ENCODE results near the gene SLF2.

SLF2 gene

GRCh38 chr10:100985336-100985735, 72.6 kb downstream of the SLF2 start:
- Histone ChIP-seq H3K4me1 (ENCODE audit: control insufficient read depth in 1 of 2, insufficient read depth in 2 of 2, low read length in 2 of 2) (peaks cover 28 to 31% of the 10 kb centered on the region in 2 donors), H3K9ac (ENCODE audit: low read depth in 1 of 2, low read length in 2 of 2) (no peak overlapping the region), H3K9me3 (ENCODE audit: control insufficient read depth in 1 of 2, low read length in 2 of 2) (no peaks in the 10 kb centered on the region), H3K36me3 (ENCODE audit: control insufficient read depth in 1 of 2, insufficient read depth in 2 of 2, low read length in 2 of 2) (peaks cover 17 to 43% of the 10 kb centered on the region in 2 donors), H3K27me3 (ENCODE audit: control insufficient read depth in 1 of 2, insufficient read depth in 2 of 2, low read length in 2 of 2) (no peaks in the 10 kb centered on the region), H3K27ac (ENCODE audit: low read depth, low read length) (no peak overlapping the region), H3K4me3 (ENCODE audit: low read depth in 1 of 2, low read length in 2 of 2) (no peak overlapping the region)

DNA sequence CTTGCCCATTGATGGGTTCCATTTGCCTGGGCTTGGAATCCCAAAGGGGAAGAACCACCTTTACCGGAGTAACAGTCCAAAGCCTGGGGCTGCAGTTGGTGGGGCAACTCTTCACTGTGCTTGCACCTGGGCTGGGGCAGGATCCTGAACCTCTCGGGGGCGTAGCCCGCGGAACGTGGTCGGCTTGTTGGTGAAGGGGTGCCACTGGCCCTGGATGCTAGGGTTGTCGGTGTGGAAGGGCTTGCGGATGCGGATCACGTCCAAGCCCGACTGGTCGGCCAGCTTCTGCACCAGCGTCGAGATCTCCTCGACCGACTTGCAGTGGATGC, 73.8 kb downstream of the SLF2 start:
- Histone ChIP-seq H3K27me3 (ENCODE audit: control insufficient read depth in 1 of 2, insufficient read depth in 2 of 2, low read length in 2 of 2) (no peaks in the 10 kb centered on the region), H3K27ac (ENCODE audit: low read depth, low read length) (no peak overlapping the region), H3K4me1 (ENCODE audit: control insufficient read depth in 1 of 2, insufficient read depth in 2 of 2, low read length in 2 of 2) (peaks cover 28 to 31% of the 10 kb centered on the region in 2 donors), H3K9ac (ENCODE audit: low read depth in 1 of 2, low read length in 2 of 2) (peak overlapping the region; percentile 79 to 85), H3K4me3 (ENCODE audit: low read depth in 1 of 2, low read length in 2 of 2) (peak overlapping the region; percentile 92 to 94), H3K9me3 (ENCODE audit: control insufficient read depth in 1 of 2, low read length in 2 of 2) (no peaks in the 10 kb centered on the region), H3K36me3 (ENCODE audit: control insufficient read depth in 1 of 2, insufficient read depth in 2 of 2, low read length in 2 of 2) (peaks cover 14 to 42% of the 10 kb centered on the region in 2 donors)

GRCh38 chr10:100986952-100987684, 74.4 kb downstream of the SLF2 start, which contains the start of the genes MRPL43 and TWNK:
Gene MRPL43 (minus strand): TSS chr10:100987497. CDS start chr10:100987443, 54 bp downstream.
Gene TWNK (plus strand): TSS chr10:100987543. CDS start chr10:100988211, 668 bp downstream.
- H3K9me3 ChIP-seq (ENCODE audit: control insufficient read depth in 1 of 2, low read length in 2 of 2), result no peaks in the 10 kb centered on the region
- no peaks in the 10 kb centered on the region for H3K27me3 ChIP-seq (ENCODE audit: control insufficient read depth in 1 of 2, insufficient read depth in 2 of 2, low read length in 2 of 2)
- peak within 1 kb of the TSS; percentile 53 for H3K27ac ChIP-seq (ENCODE audit: low read depth, low read length)
- H3K4me3 ChIP-seq (ENCODE audit: low read depth in 1 of 2, low read length in 2 of 2), result peak within 1 kb of the TSS; percentile 92 to 94
- peak within 1 kb of the TSS; percentile 79 to 85 for H3K9ac ChIP-seq (ENCODE audit: low read depth in 1 of 2, low read length in 2 of 2)
- H3K4me1 ChIP-seq (ENCODE audit: control insufficient read depth in 1 of 2, insufficient read depth in 2 of 2, low read length in 2 of 2), result peaks cover 28 to 31% of the 10 kb centered on the region in 2 donors
- peaks cover 13 to 38% of the 10 kb centered on the region in 2 donors for H3K36me3 ChIP-seq (ENCODE audit: control insufficient read depth in 1 of 2, insufficient read depth in 2 of 2, low read length in 2 of 2)

- H3K9ac ChIP-seq (ENCODE audit: low read depth in 1 of 2, low read length in 2 of 2), result peak overlapping the region; percentile 48 to 85
- H3K36me3 ChIP-seq (ENCODE audit: control insufficient read depth in 1 of 2, insufficient read depth in 2 of 2, low read length in 2 of 2), result peaks cover 13 to 33% of the 10 kb centered on the region in 2 donors
- H3K4me1 ChIP-seq (ENCODE audit: control insufficient read depth in 1 of 2, insufficient read depth in 2 of 2, low read length in 2 of 2), result peaks cover 28 to 31% of the 10 kb centered on the region in 2 donors
Measured at GRCh38 chr10:100987685-100988049, 74.9 kb downstream of the SLF2 start.

DNA sequence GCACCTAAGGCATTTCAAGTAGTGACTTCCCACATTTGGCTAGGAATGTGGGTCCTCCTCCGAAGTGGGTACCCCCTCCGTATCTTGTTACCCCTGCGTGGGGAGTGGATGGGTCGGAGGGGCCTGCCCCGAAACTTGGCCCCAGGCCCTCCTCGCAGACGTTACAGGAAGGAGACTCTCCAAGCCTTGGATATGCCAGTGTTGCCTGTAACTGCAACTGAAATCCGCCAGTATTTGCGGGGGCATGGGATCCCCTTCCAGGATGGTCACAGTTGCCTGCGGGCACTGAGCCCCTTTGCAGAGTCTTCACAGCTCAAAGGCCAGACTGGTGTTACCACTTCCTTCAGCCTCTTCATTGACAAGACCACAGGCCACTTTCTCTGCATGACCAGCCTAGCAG, 75.4 kb downstream of the SLF2 start:
- H3K36me3 ChIP-seq (ENCODE audit: control insufficient read depth in 1 of 2, insufficient read depth in 2 of 2, low read length in 2 of 2), result peaks cover 15 to 32% of the 10 kb centered on the region in 2 donors
- H3K4me3 ChIP-seq (ENCODE audit: low read depth in 1 of 2, low read length in 2 of 2), result peak overlapping the region; percentile 92 to 94
- peaks cover 28 to 31% of the 10 kb centered on the region in 2 donors for H3K4me1 ChIP-seq (ENCODE audit: control insufficient read depth in 1 of 2, insufficient read depth in 2 of 2, low read length in 2 of 2)
- no peaks in the 10 kb centered on the region for H3K27me3 ChIP-seq (ENCODE audit: control insufficient read depth in 1 of 2, insufficient read depth in 2 of 2, low read length in 2 of 2)
- H3K9ac ChIP-seq (ENCODE audit: low read depth in 1 of 2, low read length in 2 of 2), result peak overlapping the region; percentile 48 to 85
- no peaks in the 10 kb centered on the region for H3K9me3 ChIP-seq (ENCODE audit: control insufficient read depth in 1 of 2, low read length in 2 of 2)
- H3K27ac ChIP-seq (ENCODE audit: low read depth, low read length), result no peak overlapping the region

More at GRCh38 chr10:100987685-100988049, 74.9 kb downstream of the SLF2 start:
- H3K4me3 ChIP-seq (ENCODE audit: low read depth in 1 of 2, low read length in 2 of 2), result peak overlapping the region; percentile 92 to 94
- H3K9me3 ChIP-seq (ENCODE audit: control insufficient read depth in 1 of 2, low read length in 2 of 2), result no peaks in the 10 kb centered on the region
- no peaks in the 10 kb centered on the region for H3K27me3 ChIP-seq (ENCODE audit: control insufficient read depth in 1 of 2, insufficient read depth in 2 of 2, low read length in 2 of 2)
- H3K27ac ChIP-seq (ENCODE audit: low read depth, low read length), result no peak overlapping the region

- peaks cover 18 to 33% of the 10 kb centered on the region in 2 donors for H3K36me3 ChIP-seq (ENCODE audit: control insufficient read depth in 1 of 2, insufficient read depth in 2 of 2, low read length in 2 of 2)
- no peaks in the 10 kb centered on the region for H3K27me3 ChIP-seq (ENCODE audit: control insufficient read depth in 1 of 2, insufficient read depth in 2 of 2, low read length in 2 of 2)
- peaks cover 28 to 31% of the 10 kb centered on the region in 2 donors for H3K4me1 ChIP-seq (ENCODE audit: control insufficient read depth in 1 of 2, insufficient read depth in 2 of 2, low read length in 2 of 2)
- no peaks in the 10 kb centered on the region for H3K9me3 ChIP-seq (ENCODE audit: control insufficient read depth in 1 of 2, low read length in 2 of 2)
- no peak overlapping the region for H3K27ac ChIP-seq (ENCODE audit: low read depth, low read length)
- H3K9ac ChIP-seq (ENCODE audit: low read depth in 1 of 2, low read length in 2 of 2), result no peak overlapping the region
- no peak overlapping the region for H3K4me3 ChIP-seq (ENCODE audit: low read depth in 1 of 2, low read length in 2 of 2)
Measured at GRCh38 chr10:100989088-100989487, 76.3 kb downstream of the SLF2 start.

DNA sequence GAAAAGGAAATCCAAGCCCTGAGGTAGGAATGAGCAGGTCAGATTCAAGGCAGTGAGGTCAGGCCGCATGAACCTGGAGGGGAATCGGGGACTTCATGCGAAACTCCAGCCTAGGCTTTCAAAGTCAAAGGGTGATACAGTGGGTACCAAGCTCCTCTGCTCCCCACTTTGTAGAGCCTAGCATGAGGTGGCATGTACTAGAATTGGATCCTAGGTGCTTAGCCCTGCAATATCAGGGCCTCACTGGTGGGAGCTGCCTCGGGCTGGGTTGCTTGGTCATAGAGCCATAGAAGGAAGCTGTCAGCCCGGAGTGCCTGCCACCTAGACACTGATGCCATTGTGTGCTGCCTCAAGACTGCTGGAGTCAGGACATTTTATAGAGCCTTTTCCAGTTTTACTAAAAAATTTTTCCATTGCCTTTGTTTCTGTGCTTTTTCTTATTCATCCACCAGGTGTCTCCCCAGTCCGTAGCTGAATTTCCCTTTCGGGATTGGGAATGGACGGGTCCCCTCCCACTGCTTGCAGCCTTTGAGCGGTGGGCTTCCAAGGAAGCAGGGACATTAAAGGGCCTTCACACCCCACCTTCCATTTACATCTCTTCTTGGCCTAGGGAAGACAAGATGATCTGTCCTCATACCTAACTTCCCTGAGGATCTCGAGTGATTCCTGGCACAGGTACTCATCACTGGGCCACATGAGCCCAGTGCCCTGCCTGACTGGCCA, 81.4 kb downstream of the SLF2 start:
- peaks cover 18 to 25% of the 10 kb centered on the region in 2 donors for H3K36me3 ChIP-seq (ENCODE audit: control insufficient read depth in 1 of 2, insufficient read depth in 2 of 2, low read length in 2 of 2)
- no peak overlapping the region for H3K27ac ChIP-seq (ENCODE audit: low read depth, low read length)
- no peak overlapping the region for H3K9ac ChIP-seq (ENCODE audit: low read depth in 1 of 2, low read length in 2 of 2)
- H3K4me3 ChIP-seq (ENCODE audit: low read depth in 1 of 2, low read length in 2 of 2), result no peak overlapping the region
- no peaks in the 10 kb centered on the region for H3K9me3 ChIP-seq (ENCODE audit: control insufficient read depth in 1 of 2, low read length in 2 of 2)
- no peaks in the 10 kb centered on the region for H3K27me3 ChIP-seq (ENCODE audit: control insufficient read depth in 1 of 2, insufficient read depth in 2 of 2, low read length in 2 of 2)
- peaks cover 6 to 19% of the 10 kb centered on the region in 2 donors for H3K4me1 ChIP-seq (ENCODE audit: control insufficient read depth in 1 of 2, insufficient read depth in 2 of 2, low read length in 2 of 2)

DNA sequence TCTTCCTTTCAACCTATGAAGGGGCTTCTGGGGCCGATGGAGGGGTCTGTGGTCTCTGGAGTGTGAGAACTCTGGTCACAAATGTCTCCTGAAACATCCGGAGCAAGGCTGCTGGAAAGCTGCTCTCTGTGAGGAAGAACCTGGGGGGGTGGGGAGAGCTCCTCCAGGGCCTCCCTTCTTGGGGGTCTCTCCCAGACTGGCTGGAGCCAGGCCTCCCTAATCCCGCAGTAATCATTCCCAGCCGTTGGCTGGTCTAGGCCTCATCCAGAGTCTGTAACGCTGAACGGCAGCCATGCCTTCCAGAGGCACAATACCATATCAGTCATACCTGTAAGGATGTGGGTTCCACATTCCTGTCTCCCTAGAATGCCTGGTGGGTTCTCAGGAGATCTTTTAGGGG, 82.4 kb downstream of the SLF2 start:
- Histone ChIP-seq H3K9me3 (ENCODE audit: control insufficient read depth in 1 of 2, low read length in 2 of 2) (no peaks in the 10 kb centered on the region), H3K4me3 (ENCODE audit: low read depth in 1 of 2, low read length in 2 of 2) (no peak overlapping the region), H3K27ac (ENCODE audit: low read depth, low read length) (no peak overlapping the region), H3K9ac (ENCODE audit: low read depth in 1 of 2, low read length in 2 of 2) (no peak overlapping the region), H3K4me1 (ENCODE audit: control insufficient read depth in 1 of 2, insufficient read depth in 2 of 2, low read length in 2 of 2) (peaks cover 9 to 23% of the 10 kb centered on the region in 2 donors), H3K36me3 (ENCODE audit: control insufficient read depth in 1 of 2, insufficient read depth in 2 of 2, low read length in 2 of 2) (peaks cover 15 to 23% of the 10 kb centered on the region in 2 donors), H3K27me3 (ENCODE audit: control insufficient read depth in 1 of 2, insufficient read depth in 2 of 2, low read length in 2 of 2) (no peaks in the 10 kb centered on the region)

DNA sequence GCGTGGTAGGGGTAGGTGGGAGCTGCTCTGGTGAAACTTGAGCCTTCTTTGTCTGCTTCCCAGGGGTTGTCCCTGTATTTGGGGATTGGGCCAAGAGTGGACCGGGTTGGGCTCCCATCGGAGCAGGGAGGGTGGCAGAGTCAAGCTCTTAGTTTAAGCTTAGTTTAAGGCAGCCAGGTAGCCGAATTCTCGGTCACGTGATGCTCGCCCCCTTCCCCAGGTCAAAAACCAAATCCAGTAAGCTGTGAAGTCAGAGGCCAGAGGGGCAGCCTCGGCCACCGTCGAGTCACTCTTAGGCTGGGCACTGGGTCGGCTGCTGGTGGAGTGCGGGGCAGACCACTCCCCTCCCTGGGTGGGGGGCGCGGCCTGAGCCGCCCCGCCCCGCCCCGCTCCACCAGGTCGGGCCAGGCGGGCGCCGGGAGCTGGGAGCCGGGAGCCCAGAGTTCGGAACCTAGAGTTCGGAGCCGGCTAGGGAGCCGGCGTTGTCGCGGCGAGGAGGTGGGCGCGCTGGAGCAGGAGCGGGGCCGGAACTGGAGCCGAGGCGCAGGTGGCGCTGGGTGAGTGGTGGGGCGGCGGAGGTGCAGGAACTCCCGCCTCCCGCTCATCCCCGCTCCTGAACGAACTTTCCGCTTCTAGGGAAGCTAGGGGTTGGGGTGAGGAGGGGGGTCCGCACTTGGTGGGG, 84.1 kb downstream of the SLF2 start:
- Histone ChIP-seq H3K9me3 (ENCODE audit: control insufficient read depth in 1 of 2, low read length in 2 of 2) (no peaks in the 10 kb centered on the region), H3K4me3 (ENCODE audit: low read depth in 1 of 2, low read length in 2 of 2) (peak overlapping the region; percentile 89), H3K27ac (ENCODE audit: low read depth, low read length) (peak overlapping the region; percentile 96), H3K36me3 (ENCODE audit: control insufficient read depth in 1 of 2, insufficient read depth in 2 of 2, low read length in 2 of 2) (peaks cover 6 to 9% of the 10 kb centered on the region in 2 donors), H3K4me1 (ENCODE audit: control insufficient read depth in 1 of 2, insufficient read depth in 2 of 2, low read length in 2 of 2) (peaks cover 21 to 37% of the 10 kb centered on the region in 2 donors), H3K9ac (ENCODE audit: low read depth in 1 of 2, low read length in 2 of 2) (peak overlapping the region; percentile 72 to 76), H3K27me3 (ENCODE audit: control insufficient read depth in 1 of 2, insufficient read depth in 2 of 2, low read length in 2 of 2) (no peaks in the 10 kb centered on the region)

Data from duodenal mucosa (tissue), 2 donors.